DMS 273 (cell line): ENCODE results near the gene SCARF2.

Experiments used
- DNase-seq: peaks from one replicate; lab custom pipeline; 2025; ENCODE audit not compliant: unreplicated experiment; lab: John Stamatoyannopoulos, UW

The SCARF2 gene

DNA sequence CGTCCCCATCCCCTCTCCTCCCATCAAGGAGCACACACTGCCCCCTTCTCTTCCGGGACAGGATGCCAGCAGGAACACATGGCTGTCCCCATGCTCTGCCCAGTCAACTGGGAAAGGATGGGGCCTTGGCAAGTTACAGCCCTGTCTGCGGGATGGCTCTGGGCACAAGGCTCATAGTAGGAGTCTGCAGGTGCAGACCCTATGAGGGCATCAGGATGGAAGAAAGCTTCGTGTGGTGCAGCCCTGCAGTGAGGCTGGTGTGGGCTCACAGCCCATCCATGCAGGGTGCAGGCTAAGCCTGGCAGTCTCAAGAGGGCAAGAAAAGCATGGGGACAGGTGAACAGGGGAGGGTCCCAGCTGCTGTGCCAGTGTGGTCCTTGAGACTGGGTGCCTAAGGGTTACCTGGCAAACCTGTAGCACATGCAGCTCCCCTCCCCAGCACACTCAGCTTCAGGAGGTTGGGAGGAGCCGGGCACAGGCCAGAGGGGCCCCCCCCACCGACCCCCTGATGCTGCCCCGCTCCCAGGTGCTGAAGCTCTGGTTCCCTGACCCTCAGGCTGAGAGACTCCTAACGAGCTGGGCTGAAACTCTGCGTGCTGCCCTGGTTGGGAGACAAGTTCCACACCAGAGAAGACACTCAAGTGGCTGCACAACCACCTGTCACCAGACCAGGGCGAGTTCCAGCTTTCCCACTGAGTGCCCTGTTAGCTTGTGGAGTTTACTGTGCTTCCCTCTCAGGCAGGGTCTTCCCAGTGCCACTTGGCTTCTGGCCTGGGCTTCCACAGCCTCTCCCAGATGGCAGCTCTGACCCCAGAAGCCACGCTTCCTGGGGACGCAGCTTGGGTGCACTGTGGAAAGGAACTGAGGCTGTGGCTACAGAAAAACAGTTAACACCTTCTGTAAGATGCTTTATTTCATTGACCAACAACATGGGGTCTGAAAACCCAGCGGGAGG lies 3.3 kb upstream of the SCARF2 start:
- no peak for DNase-seq

DNA sequence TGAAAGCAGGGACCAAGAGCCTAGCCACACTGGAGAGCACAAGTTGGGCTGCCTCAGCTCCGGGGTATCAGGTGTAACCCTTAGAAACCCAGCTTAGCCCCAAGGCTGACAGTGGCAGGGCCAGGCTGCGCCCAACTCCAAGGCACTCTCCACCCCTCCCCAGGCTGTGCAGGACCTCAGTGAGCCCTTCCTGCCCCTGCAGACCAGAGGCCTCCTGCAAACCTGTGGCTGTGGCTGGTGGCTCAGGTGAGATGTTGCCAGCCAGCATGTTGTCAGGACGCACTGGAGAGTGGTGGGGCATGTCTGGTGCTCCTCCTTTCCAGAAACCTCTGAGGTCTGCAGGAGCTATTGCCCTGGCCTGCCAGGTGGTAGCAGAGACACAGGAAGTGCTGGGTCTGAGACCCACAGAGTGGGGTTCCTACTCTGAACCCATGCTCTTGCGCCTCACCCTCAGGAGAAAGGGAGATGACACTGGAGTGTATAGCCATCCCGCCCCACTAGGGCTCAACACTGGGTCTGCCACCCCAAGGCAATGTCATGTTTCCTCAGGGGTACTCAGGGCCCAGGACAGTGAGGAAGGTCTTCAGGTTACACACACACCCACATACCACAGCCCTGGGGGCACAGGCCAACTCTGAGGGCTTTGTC lies 2.4 kb upstream of the SCARF2 start:
- DNase-seq = no peak

DNA sequence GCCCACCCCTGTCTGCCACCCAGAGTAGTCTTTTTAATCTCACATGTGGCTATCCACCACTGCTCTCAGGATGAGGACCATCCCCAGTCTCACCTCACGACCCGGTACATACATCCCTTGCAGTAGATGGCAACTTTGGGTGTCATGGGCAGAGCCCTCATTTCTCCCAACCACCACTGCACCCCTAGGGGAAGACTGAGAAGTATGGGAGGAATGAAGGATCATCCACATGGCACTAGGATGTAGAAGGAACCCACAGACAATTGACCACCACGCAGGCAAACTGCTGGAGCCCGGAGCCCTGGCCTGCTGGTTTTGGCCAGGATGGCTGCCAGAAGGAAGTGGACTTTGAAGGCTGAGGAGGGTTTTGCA lies 1.9 kb upstream of the SCARF2 start:
- DNase-seq = no peak

DNA sequence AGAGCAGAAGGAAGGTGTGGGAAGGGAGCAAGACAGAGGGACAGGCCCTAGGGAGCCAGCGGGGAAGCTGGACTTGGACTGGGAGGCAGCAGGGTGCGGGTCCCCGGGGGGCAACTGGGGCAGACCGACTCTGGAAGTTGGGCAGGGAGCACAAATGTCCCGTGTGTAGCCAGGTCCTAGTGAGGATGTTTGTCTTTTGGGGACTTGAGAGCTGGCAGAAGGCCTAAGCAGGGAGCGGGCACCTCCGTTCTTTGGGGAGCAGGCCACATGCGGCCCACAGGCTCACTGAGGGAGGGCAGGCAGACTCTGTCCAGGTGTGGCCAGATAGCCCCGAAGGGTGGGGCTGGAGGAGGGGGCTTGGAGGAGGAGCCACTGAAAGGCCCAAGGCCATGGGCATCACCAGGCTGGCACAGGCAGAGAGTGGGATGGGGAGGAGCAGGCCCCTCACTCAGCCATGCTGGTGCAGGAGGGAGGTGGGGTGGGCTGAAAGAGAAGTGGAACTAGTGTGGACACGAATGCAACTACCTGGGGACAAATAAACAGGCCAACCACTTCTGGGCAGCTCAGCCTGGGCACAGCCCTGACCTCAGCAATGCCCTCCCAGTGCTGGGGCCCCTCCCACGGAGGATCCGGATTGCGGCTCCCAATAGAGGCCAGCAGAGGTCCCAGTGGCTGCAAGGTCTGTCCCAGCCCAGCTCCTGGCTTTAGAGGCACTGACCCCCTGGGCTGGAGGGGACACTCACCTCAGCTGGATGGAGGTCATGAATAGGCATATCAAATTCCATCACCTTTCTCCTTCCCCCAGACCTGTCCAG lies 1.3 kb upstream of the SCARF2 start:
- DNase-seq = peak; percentile 28

DNA sequence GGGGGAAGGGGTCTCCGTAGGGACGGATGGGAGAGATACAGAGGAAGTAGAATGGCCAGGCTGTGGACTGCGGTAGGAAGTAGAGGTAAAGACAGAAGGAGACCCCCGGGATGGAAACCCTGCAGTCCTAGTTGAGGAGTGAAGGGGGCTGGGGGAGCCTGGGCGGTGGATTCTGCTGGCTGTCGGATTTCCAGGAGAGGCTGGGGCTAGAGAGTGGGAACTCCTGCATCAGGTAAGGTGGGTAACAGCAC lies 727 bp upstream of the SCARF2 start:
- DNase-seq = no peak

DNA sequence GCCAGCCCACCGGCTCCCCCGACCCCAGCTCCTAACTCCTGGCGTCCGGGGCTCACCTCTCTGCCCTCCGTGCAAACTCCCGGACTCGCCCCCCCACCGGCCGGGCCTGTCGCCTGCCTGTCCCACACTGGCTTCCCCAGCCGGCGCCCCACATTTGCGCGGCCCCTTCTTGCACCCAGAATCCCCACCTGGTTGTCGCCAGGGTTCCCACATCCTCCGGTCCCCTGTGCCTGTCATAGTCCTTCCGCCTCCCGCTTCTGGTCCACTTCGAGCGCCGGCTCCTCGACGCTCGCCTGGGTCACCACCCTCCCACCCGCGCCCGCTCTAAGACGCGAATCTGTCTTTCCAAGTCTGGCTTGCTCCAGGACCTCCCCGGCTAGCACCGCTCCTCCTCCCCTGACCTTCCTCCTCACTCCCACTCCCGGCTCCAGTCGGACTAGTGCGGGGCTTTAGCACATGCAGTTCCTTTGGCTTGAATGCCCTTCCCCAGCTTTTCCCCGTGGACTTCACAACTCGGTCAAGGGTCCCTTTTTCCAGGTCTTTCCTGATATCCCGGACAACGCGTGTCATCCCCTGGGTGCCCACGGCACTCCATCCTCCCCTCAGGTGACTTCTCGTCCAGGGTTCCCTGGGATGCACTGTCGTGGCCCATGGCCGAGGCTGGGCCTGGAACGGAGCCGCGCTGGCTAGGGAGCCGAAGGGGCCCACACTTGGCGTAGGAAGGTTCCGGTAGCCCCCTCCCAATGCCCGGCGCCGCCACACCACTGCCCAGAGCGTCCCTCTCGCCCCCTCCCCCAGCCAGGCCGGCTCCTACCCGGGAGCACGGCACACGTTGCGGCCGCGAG lies 635 bp downstream of the SCARF2 start:
- DNase-seq = peak; percentile 33

DNA sequence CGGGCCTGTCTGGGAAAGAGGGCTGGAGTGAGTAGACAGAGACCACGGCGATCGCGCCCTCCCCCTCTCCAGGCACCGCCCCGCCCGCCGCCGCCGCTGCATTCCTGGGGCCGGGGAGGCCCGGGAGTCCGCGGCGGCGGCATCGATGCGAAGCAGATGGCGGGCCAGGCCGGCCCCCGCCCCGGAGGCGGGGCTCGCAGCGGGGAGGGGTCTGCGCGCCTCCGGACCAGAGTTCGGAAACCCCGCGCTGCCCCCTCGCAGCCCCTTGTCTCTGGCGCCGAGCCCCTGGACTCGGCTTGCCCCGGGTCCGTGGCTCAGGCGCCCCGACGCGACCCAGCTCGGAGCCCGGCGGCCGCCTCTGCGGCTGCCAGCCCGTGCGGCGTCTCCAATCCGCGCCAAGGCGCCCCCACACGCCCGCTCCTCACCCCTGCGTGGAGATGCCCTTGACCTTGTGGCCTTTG lies 1.3 kb downstream of the SCARF2 start:
- peak; percentile 67 for DNase-seq

DNA sequence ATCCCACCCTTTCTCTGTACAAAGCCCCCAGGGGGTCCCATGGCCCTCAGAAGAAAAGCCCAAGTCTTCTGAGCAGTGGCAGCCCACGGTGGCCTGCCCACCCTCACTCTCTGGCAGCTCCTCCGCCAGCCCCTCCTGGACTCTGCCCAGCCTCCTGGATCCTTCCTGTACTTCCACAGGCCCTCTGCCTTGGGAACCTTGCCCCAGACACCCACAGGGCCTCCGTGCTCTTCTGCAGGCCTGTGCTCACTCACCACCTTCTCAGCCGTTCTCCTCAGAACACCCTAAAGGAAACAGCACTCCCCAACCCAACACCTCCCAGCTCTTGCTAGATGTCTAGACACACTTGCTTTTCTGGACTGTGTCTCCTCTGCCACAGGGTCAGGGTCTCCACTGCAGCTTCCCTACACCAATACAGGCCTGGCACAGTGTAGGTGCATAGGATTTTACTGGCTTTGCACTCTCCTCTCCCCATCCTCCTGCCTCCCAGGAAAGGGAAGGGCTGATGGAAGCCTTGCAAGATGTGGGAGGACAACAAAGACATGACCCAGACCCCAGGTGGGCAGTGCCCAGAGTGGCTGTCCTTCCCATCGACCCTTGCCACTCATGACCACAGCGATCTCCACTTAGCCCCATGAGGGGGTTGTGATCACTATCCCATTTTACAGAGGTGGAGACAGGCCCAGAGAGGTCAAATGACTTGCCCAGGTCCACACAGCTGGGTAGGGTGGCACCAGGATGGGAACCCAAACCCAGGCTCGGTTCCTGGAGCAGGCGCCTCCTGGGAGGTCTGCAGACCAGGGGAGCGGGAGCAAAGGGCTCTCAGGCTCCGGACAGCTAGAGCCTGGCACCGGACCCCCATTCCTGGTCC lies 2.0 kb downstream of the SCARF2 start:
- no peak for DNase-seq

DNA sequence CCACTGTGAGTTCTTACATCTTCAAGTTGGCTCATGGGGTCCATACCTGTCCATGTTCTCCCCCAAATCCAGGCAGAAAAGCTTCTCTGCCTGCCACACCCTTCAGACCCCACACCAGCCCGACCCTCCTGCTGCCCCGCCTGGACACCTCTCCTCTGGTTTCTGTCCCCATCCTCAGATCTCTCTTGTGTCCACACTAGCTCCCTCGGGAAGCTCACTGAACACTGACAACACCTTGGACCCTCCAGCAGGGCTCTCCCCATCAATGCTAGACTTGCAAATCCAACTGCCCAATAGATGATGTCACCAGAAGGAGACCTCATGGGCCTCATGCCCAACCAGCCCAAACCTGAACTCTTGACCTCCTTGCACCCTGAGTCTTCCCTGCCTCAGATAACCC lies 2.9 kb downstream of the SCARF2 start:
- no peak for DNase-seq

DNA sequence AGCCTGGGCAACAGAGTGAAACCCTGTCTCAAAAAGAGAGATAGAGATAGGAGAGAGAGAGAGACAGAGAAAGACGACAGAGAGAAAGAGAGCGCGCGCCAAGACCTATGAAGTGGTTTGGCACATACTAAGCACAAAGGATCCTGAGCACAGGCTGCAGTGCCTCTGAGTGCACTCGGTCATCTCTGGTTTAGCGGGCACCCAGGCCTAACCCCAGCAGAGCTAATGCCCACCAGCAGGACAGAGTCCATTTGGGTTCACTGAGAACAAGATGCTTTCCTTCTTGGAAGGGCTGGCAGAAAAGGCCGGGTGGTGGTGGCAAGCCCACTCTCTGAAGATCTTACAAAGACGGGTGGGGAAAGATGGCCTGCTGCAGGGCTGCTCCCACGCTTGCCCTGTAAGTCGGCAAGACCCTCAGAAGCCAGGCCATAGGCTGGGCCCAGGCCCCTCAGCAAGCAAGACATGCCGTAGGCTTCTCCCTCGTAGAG lies 3.3 kb downstream of the SCARF2 start:
- DNase-seq = no peak

DNA sequence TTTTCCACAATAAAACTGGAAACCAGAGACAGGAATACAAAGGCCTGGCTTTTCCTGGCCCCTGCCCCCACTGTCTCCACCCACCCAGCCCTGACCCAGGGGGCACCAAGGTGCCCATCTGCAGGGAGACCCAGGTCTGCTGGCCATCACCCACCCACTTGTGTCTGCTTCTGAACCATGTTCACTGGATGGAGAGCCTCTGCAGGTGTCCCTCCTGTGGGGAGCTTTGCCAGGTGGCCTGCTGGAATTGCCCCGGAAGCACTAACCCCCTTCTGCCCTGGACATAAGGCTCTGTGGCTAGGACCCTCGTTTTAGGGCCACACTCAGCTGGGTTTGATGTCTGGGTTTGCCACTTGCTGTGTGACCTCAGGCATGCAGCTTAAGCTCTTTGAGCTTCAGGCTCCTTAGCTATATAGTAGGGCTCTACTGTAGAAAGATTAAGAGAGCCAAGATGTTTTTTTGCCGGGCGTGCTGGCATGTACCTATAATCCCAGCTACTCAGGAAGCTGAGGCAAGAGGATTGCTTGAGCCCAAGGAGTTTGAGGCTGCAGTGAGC lies 3.9 kb downstream of the SCARF2 start:
- DNase-seq = no peak

DNA sequence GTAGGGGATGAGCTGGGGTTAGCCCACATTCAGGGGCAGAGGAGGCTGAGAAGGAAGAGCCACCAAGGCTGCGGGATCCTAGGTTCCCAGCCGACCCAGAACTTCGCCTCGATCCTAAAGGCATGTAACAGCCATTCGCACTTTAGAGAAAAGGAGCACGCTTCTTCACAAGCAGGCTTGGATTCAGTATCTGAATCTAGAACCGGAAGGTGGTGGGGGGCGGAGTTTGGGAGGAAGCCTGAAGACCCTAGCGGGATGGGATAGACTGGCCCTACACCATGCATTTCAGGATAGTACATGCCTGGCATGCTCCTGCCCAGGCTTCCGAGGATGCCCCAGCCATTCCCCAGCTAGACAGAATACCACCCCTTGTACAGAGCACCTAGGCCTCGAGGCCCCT lies 4.4 kb downstream of the SCARF2 start:
- DNase-seq = no peak

DNA sequence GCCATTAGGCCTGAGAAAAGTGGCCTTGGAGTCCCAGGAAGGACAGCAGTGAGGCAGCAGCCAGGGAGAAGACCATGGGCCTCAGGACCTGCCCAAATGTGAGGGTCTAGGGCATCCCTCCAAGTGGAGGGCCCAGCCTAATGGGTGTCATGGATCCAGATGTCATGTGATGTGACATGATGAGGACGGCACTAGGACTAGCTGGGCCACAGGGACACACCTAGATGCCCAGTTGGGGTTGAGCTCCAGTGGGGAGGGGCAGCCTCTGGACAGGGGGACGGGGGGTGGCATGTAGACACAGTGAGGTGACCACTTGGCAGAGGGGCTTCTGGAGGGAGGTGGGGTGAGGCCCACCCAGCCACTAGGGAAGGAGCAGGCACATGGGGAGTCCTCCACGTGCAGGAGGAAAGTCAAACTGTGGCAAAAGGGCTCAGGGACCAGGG lies 5.4 kb downstream of the SCARF2 start:
- DNase-seq = no peak

DNA sequence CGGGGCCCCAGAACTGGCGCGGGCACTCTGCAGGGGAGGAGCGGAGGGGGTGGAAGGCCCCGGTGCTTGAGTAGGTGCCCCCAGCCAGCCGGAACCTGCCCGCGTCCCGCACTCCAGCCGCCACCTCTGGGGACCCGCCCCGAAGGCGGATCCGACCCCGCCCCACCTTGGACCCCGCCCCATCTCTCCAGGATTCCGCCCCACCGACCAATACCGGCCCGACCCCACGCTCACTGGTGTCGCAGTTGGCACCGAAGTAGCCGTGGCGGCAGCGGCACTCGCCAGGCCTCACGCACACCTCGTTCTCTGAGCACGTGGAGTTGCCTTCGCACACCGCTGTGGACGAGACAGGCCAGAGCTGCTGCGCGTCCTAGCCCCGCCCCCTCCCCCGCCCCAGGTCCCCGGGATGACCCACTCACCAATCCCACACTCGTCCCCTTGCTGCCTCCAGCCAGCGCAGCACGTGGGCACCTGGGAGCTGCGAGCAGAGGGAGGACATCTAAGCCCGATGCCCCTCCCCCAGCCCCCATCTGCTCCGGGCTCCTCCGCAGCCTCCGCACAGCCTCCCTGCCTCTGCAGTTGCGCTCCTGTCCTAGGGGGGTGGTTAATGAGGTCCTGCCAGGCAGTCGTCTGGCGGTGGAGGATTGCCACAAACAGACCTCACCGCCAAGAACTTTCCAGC lies 6.0 kb downstream of the SCARF2 start:
- no peak for DNase-seq

DNA sequence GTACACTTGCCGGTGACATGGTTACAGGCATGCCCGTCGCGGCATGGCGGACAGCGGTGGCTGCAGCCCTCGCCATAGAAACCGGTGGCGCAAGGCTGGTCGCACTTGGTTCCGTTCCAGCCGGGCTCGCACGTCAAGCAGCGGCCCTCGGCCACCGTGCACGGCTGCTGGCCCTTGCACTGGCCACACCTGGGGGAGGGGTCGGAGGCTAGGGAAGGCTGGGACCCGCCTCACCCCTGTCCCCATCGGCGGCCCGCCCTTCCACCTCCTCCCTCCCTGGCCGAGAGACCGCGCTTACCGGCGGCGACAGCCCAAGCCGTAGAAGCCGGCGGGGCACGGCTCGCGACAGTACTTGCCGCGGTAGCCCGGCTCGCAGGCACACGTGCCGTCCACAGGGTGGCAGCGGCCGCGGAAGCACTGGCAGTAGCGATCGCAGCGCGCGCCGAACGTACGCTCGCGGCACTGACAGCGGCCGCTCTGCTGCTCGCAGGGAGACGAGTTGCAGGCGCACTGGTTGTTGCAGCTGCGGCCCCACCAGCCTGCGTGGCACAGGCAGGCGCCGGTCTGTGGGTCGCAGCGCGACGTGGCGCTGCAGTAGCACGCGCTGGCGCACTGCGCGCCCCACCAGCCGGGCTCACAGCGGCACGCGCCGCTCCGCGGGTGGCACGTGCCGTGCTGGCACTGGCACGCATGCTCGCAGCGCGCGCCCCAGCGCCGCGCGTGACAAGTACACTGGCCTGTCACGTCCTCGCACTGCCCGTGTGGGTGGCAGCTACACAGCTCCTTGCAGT lies 6.7 kb downstream of the SCARF2 start:
- peak; percentile 85 for DNase-seq

DNA sequence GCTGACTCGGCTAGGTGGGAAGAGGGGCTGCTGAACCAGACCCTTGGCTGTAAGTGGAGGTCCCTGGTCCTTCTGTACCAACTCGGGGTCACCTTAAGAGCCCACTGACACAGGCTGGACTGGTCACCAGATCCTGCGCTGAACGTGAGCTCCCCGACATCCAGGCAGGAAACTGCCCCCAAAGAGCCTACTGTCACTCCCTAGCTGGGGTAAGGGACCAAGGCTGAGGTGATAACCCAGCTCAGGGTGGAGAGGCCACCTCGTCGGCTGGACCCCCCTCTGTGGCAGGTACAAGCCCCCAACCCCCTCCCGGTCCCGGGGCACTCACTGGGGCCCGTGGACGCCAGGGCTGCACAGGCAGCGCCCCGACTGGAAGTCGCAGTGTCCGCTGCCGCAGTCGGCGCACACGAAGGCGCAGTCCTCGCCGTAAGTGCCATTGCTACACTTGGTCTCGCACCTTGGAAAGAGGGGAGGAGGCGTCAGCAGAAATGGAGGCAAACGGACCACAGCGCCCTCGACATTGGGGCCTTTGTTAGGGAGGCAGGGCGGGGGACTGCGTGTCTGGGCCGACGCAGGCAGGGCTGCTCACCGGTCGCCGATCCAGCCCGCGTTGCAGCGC lies 7.4 kb downstream of the SCARF2 start:
- DNase-seq = no peak

DNA sequence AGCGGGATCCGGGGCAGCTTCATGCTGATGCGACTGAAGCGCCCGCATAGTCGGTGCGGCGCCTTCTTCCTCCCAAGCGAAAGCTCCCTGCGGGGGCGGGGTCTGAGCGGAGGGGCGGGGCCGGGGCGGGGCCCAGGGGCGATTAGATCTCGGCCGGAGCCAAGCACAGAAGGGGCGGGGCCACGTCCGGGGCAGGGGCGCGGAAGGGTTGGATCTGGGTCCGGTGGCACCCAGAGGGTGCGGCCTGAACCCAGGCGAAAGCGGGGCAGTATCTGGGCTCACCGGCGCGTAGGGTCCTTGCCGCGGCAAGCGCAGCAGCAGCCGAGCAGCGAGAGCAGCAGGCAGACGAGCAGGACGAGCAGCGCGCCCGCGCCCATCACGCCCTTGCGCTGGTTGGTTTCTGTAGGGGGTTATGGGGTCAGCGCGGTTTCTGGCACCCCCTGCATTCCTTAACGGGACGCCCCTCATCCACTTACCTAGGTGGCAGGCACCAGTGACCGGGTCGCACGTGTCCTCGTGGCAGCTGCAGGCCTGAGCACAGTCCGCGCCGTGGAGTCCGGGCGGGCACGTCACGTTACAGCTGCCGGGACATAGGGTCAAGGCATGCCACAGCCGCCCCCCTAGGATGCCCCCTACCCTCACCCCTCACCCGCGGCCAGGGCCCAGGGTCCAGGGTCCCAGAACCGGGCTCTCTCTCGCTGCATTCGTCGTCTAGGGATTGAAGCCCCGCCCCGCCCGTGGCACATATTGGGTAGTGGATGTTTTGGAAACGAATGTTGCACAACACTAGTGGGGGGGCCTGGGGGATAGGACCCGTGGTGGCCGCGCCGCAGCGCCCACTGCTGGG lies 8.1 kb downstream of the SCARF2 start:
- DNase-seq = peak; percentile 22
